IPS-18c (cell line): ENCODE measurements around the gene IGF2BP1.
"Not testable (repeated sequence)": the region's sequence is repeated elsewhere in the genome, so short reads cannot be mapped to it uniquely, and the experiment has no call there.

Experiments used
- H3K4me3 ChIP-seq: 2 replicates; pipeline ENCODE4 v1.7.0; 2013; ENCODE audit warnings: low read depth, mild to moderate bottlenecking, low read length, moderate library complexity; ENCODE audit not compliant: insufficient read depth
- H3K9me3 ChIP-seq: one replicate; pipeline ENCODE4 v1.6.1; 2013; ENCODE audit warnings: mild to moderate bottlenecking, low read length, moderate library complexity; ENCODE audit not compliant: control insufficient read depth, insufficient read depth

Gene IGF2BP1

DNA sequence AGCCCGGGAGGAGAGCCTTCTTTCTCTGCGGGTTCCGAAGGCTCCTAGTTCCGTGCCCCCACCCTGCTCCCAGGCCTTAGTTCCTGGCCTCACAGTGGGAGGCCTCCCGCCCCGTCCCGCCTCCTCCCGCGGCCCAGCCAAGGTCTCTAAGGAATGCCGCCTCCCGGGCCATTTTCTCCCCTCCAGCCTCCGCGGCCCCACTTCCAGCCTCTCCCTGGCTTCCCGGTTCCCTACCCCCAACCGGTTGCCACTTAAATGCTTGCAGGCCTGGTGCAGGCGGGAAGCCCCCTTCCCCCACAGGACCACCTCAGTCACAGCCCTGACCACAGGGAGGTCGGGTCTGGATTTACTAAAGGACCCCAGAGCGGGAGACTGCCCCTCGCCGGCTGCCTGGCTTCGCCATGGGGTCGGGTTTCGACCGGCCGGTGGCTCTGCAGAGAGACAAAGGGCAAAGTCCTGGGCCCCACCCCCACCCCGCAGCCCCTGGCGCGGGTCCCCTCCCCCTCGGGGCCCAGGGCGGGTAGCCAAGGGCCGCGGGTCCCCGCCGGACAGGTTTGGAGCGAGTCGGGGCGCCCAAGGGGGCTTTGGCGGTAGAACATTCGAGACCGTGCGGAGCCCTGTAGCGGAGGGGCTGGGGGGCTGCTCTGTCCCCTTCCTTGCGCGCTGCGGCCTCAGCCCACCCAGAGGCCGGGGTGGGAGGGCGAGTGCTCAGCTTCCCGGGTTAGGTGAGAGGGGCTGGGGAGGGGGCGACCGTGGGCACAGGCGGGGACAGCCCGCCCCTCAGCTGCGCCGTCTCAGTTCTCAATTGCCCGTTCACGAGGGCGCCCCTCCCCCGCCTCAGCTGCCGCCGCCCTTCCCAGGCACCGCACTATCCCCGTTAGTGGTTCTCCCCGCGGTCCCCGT is 16.4 kb downstream of the IGF2BP1 start:
- no peaks in the 10 kb centered on the region for H3K9me3 ChIP-seq
- H3K4me3 ChIP-seq = peak overlapping the region; percentile 60

- H3K4me3 ChIP-seq = peak overlapping the region; percentile 5; the same call in 1 of the 2 replicates
- no peaks in the 10 kb centered on the region for H3K9me3 ChIP-seq
Measured at GRCh38 chr17:49015179-49015923, 18.2 kb downstream of the IGF2BP1 start.

- Histone ChIP-seq H3K9me3 (no peaks in the 10 kb centered on the region), H3K4me3 (no peak overlapping the region; the same call in 1 of the 2 replicates)
Measured at GRCh38 chr17:49015924-49016774, 19.0 kb downstream of the IGF2BP1 start.

- H3K4me3 ChIP-seq = no peak overlapping the region
Measured at GRCh38 chr17:49016775-49017463, 19.7 kb downstream of the IGF2BP1 start.

GRCh38 chr17:49018116-49018612 is 21.0 kb downstream of the IGF2BP1 start:
- Histone ChIP-seq H3K9me3 (no peaks in the 10 kb centered on the region), H3K4me3 (no peak overlapping the region)

More at GRCh38 chr17:49016775-49017463, 19.7 kb downstream of the IGF2BP1 start:
- no peaks in the 10 kb centered on the region for H3K9me3 ChIP-seq

GRCh38 chr17:49018748-49019147 is 21.6 kb downstream of the IGF2BP1 start:
- no peak overlapping the region for H3K4me3 ChIP-seq
- no peaks in the 10 kb centered on the region for H3K9me3 ChIP-seq

GRCh38 chr17:49020609-49021008 is 23.4 kb downstream of the IGF2BP1 start:
- H3K9me3 ChIP-seq = no peaks in the 10 kb centered on the region
- no peak overlapping the region for H3K4me3 ChIP-seq

GRCh38 chr17:49021095-49021767 is 24.0 kb downstream of the IGF2BP1 start:
- H3K4me3 ChIP-seq = 0 out of 2 replicates have a peak overlapping the region, but pooled peaks have one; percentile 2
- H3K9me3 ChIP-seq = no peaks in the 10 kb centered on the region

DNA sequence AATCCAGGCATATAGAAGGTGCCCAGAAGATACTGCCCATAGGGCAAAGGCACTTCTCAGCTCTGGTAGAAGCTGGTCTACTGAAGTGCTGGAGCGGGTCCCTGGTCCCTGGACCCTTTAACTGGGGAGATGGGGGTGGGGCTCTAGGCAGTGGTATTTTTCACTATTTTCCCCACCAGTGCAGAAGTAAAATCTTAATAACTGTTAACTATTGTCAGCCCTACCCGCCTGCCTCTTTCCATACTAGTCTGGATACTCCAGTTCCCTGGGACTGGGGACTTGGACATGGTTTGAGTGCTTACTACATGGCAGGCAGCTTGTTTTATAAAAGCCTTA is 24.6 kb downstream of the IGF2BP1 start:
- H3K4me3 ChIP-seq = 0 out of 2 replicates have a peak overlapping the region, but pooled peaks have one; percentile 2
- H3K9me3 ChIP-seq = no peaks in the 10 kb centered on the region

- Histone ChIP-seq H3K4me3 (peak overlapping the region; percentile 2; the same call in 1 of the 2 replicates), H3K9me3 (no peaks in the 10 kb centered on the region)
Measured at GRCh38 chr17:49022391-49022941, 25.3 kb downstream of the IGF2BP1 start.

GRCh38 chr17:49024523-49024922 is 27.3 kb downstream of the IGF2BP1 start:
- Histone ChIP-seq H3K9me3 (no peaks in the 10 kb centered on the region), H3K4me3 (no peak overlapping the region)

- not testable (repeated sequence) for H3K4me3 ChIP-seq, H3K9me3 ChIP-seq
Measured at GRCh38 chr17:49026447-49026846, 29.3 kb downstream of the IGF2BP1 start.

GRCh38 chr17:49028271-49028670 is 31.1 kb downstream of the IGF2BP1 start:
- Histone ChIP-seq H3K9me3 (no peaks in the 10 kb centered on the region), H3K4me3 (no peak overlapping the region)

GRCh38 chr17:49029801-49030200 is 32.6 kb downstream of the IGF2BP1 start:
- no peak overlapping the region for H3K4me3 ChIP-seq

DNA sequence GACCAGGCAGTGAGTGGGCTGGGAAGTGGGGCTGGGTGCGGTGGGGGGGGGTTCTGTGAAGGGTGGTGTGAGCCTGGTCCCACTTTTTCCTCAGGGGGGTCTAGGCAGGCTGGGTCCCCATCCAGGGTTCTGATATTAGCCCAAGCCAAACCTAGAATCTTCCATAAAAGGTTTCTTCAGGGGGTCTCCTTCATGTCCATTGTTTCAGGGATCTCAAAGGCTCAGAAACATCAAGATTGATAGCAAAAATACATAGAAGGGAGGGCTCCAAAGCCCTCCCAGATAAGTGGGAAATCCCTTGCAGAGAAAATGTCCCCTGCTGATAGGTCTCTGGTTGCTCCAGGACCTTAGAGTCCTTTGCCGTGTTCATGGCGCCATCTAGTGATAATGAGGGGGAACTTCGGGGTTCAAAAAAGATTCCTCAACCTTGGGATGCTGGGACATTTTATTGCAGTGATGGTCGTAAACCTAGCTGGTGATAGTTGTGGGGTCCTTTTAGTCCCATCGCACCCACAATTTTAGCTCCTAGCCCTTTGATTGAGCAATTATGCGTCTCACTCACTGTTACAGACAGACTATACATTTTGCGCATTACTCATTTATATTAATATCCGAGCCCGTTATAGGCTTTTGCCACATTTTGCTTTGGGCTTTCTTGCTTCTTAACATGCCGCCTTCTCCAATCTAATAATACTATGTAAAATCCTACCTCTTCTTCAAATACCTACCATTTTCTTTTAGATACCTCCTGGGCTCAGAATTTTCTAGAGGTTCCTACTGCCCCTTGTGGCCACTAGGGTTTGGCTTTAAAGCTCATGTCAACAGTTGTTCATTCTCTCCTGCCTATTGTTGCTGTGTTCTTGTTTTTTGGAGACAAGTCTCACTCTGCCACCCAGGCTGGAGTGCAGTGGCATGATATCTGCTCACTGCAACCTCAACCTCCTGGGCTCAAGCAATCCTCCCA is 35.1 kb downstream of the IGF2BP1 start:
- Histone ChIP-seq H3K4me3 (no peak overlapping the region), H3K9me3 (no peaks in the 10 kb centered on the region)

More at GRCh38 chr17:49029801-49030200, 32.6 kb downstream of the IGF2BP1 start:
- H3K9me3 ChIP-seq = no peaks in the 10 kb centered on the region
